Activated T-helper 9 cell treated with anti-CD3 and anti-CD28 coated beads, Interleukin-2, amount 50 U/mL, for 16 hours (primary cell): ENCODE measurements around the gene WDFY4.

Experiments
- DNase-seq: peaks from one replicate; pipeline ENCODE4 v3.0.0-alpha.2; 2020; ENCODE audit warnings: low read depth

The WDFY4 gene

GRCh38 chr10:48690791-48691660 lies 6.4 kb downstream of the WDFY4 start:
- DNase-seq = no peak

DNA sequence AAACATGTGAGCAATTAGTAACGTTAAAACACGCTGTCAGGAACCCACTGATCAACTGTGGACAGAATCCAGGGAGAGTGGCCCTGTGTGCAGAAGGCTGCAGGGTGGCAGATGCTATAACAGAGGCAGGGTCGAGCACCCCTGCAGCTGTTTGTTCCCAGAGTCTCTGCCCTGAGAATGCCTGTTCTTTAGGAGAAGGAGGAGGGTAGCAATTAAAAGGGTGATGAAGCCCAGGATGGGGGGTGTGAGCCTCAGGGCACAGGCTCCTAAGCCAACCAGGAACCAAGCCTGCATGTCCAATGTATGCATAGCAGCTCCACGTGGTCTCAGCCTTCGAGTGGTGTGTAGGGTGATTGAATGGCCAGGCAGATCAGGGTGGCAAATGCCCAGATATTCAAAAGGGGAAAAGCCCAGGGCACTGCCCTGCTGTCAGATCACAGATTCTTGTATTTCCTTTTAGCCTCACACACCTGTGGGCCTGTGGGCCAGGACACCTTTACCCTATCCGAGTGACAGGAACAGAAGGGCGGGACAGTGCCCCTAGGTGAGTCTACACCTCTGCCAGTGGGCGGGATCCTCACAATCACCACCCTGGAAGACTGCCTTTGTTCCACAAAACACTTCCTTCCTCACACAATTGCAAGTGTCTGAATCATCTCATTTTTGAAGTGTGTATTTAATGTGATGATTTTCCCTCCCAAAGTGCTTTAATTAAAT lies 7.3 kb downstream of the WDFY4 start:
- no peak for DNase-seq

DNA sequence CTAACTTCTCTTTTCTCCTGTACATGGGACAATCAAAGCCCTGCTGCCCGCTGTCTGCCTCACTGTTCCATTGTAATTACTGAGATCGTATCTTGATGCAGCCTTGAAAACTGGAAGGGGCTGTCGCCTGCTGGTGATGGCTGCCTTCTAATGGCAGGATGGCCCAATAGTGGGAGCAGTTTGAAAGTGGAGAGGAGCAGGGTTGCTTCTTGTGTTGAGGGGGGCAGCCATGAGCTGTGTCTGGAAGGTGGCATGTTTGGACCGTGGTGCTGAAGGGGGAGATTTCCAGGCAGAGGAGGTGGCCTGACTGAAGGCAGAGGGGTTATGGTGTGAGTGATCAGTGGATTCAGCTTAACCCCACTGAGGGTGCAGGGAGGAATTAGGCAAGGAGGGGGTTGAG lies 8.1 kb downstream of the WDFY4 start:
- DNase-seq = no peak

DNA sequence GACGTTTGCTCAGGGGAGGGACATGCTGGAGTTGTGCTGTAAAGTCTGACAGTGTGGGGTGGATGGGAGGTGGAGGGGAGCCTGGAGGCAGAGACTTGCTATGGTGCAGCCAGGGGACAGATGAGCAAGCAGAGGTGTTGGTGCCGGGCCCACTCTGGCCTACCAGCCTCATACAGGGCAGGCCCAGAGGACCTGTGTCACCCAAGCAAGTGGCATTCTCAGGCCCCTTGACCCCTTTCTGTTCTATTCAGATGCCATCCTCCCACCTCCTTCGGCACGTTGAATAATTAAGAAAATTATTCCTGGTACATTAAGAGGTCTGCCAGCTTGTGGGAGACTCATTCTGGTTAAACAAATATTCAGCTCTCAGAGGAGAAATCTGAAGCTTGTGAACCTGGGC lies 8.5 kb downstream of the WDFY4 start:
- DNase-seq = no peak

- DNase-seq = no peak
Observed at GRCh38 chr10:48694371-48695030, 9.8 kb downstream of the WDFY4 start.

DNA sequence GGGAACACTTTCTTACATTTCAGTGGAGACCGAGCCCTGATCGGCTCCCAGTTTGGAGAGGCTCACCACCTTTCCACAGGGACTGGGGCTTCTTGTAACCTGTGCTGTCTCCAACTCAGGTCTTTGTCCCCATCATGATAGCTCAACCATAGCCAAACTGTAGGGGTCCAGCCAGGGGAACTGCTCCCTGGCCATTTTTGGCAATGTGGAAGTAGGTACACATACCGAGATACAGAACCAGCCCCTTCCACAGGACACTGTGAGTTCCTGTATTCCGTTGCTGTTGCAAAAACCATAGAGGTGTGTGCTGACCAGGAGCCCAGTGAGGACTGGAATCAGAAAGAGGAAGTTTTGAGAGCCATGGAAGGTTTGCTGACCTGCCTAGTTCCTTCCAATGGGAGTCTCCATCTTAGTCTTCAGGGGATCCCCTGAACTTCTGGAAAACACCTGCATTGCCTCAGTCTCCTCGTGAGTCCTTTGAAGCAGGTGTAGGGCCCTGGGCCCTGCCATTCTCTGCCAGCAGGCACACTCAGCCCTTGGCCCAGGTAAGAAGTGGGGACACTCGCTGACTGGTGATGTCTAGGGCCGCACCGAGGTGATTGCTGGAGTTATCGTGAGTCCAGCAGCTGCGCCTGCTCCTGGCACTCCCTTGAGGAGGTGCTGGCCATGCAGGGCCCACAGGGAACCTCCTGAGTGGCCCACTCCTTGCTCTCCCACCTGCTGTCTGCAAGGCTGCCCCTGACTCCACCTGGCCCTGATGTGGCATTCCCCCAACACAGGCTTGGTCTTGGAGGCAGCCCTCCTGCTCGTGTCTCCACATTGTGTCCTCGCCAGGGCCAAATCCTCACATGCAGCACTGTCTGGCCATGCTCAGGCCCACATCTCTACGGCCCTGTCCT lies 11.2 kb downstream of the WDFY4 start:
- DNase-seq = no peak

DNA sequence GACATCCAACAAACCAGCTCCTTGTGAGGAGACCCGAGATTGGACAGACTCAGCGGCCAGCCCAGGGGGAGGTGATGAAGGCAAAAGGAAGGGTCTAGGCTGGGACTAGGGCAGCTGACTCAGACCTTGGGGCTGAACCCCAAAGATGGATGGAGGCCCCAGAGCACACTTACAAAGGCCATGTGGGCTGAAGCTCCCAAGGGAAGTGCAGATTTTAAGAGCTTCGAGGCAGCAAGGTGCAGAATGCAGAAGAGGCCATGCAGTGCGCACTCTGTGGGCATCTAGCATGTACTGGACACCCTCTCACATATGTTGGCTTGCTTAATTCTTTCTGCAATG lies 11.8 kb downstream of the WDFY4 start:
- DNase-seq = no peak

- no peak for DNase-seq
Observed at GRCh38 chr10:48697091-48697490, 12.4 kb downstream of the WDFY4 start.

- DNase-seq = no peak
Observed at GRCh38 chr10:48697821-48698764, 13.4 kb downstream of the WDFY4 start.

GRCh38 chr10:48699011-48699627 lies 14.4 kb downstream of the WDFY4 start:
- no peak for DNase-seq

GRCh38 chr10:48700071-48700470 lies 15.4 kb downstream of the WDFY4 start:
- DNase-seq = no peak

GRCh38 chr10:48700493-48700892 lies 15.8 kb downstream of the WDFY4 start:
- DNase-seq = no peak

DNA sequence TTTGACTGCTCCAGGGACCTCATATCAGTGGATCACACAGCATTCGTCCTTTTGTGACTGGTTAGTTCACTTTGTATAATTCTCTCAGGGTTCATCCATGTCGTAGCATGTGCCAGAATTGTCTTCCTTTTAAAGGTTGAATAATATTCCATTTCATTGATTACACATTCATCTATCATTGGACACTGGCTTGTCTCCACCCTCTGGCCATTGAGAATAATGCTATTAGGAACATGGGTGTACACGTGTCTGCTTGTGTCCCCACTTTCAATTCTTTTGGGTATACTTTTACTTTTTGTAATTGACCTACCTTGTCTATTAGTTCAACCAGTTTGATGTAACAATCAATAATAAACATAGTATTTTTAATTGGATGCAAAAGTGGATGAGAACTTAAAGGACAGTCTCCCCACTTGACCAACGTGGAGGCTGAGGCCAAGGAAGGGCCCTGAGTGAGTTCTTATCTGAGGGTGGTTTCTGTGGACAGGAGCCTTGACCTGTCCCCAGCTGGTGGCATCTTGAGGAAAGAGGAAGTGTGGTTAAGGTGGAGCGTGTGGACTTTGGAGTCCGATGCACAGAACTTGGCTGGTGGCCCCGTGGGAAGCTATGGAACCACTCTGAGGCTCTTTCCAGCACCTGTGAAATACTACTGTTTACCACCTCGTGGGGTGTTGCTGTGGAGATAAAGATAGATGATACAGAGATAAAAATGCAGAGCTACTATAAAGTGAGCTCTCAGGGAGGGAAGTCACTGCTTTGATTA lies 16.6 kb downstream of the WDFY4 start:
- no peak for DNase-seq

DNA sequence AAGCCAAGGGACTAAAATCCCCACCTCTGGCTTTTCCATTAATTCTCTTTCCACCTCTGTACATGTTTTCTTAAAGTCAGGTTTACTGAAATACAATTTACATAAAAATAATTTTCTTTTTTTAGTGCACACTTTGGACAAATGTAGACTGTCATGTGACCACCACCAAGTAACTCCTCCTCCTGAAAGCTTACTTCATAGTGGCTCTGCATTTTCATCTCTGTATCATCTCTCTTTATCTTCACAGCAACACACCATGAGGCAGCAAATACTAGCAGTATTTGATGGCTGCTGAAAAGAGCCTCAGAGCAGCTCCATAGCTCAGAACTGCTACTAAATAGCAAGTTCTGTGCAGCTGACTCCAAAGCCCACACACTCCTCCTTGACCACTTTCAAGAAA lies 17.3 kb downstream of the WDFY4 start:
- no peak for DNase-seq

DNA sequence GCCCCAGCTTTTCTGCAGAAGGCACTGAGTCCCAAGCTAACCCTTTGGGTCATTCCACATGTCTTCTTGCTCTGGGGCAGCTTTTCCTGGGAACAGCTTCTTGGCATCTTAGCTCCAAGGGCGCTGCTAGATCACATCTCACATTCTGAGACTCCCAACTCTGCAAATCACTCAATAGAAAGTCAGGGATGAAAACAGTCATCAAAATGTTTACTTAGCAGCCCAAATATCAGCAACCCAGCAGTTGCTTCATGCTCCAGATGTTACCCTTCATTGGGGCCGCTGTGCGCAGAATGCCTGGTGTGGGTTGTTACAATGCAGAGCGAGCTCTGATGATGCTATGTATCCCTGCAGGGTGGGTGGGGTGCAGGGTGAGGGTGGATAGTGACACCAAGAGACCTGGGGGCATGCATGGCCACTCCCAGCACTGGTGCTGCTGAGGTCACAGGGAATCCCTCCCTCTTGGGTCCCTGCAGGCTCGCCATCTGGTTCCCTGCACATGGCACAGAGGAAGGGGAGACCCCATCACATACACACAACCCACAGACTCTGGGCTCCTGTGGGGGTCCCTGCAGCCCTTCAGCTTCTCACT lies 19.0 kb downstream of the WDFY4 start:
- DNase-seq = no peak

- DNase-seq = no peak
Observed at GRCh38 chr10:48704156-48704555, 19.5 kb downstream of the WDFY4 start.

DNA sequence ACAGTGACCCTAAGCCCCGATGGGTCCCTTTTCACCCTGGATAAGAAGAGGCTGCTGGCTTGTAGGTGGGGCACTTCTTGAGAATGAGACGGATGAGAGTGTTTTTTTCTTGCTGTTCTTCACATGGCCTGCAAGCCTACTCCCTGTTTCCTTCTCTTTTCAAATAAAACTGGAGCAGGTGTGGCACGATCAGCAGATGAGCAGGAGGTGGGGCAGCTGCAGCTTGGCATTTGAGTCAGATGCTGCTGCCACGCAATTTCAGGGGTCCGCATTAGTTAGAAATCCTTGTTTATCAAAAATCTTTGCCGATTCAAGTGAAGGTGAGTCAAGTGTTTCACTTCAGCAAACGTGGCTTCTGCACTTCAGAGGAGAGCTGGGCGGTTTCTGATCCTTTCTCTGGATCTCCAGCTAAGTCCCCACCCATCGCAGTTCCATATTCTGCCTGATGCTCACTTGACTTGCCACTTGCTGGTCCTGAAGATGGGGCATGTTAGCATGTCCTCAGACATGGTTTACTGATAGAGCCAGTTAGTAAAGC lies 20.8 kb downstream of the WDFY4 start:
- DNase-seq = no peak

- no peak for DNase-seq
Observed at GRCh38 chr10:48707472-48707871, 22.8 kb downstream of the WDFY4 start.

DNA sequence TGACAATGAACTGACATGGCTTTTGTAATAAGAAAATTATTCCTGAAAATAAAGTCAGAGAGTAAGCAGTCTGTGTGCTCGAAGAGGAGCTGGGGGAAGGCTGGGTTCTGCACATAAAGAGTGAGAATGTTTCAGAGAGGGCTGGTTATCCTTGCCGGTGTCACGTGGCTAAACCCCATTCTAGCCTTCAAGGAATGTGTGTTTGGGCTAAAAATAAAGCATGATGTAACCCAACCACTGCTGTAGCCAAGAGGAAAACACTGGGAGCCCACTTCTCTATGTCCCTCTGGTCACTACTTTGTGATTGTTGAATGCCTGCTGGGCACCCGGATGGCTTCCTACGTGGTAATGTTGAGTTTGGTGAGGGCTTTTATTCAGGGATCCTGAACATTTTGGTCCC lies 23.5 kb downstream of the WDFY4 start:
- DNase-seq = no peak
